Astrocyte of the hippocampus (primary cell): ENCODE data around the gene OPTC.

ENCODE experiments used
- DNase-seq: peaks from one replicate; pipeline ENCODE4 v3.0.0; 2011; ENCODE audit warnings: low read depth, low spot score

Gene OPTC

DNA sequence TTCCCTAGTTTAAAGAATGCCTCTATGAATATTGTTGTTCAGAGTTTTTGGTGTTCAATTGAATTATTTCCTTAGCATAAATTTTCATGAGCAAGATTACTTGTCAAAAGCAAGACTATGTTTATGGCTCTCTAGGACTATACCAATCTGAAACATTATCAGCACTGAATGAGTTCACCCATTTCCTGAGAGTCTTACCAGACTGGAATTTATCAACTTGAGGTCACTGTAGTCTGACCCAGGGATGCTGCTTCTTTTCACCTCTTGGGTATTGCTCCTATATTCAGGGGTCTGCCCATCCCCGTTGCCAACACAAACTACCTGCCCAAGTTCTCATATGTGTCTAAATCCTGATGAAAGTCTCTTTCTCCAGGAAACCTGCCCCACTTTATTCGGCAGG, 42.6 kb downstream of the OPTC start:
- no peak for DNase-seq

DNA sequence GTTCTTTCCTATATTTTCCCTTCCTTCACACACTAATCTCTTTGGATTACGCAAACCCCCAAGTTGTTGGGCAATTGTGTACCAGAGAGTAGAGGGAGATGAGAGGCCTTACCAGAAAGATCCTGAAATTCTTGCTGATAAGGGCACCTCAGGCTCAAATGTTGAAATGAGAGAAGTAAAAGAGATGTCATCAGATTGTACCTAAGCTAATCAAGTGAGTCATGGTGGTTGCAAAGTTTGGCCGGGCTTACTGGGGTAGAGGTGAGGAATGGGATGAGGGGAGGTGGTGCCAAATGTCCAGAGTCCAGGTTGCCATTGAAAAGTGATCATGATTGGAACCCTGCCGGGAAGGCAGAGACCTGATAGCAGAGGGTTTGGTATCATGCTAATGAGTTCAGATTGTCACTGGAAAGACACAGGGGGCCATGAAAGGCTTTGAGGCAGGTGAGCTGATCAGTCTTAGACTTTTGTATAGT, 43.1 kb downstream of the OPTC start:
- DNase-seq: peak; percentile 51

DNA sequence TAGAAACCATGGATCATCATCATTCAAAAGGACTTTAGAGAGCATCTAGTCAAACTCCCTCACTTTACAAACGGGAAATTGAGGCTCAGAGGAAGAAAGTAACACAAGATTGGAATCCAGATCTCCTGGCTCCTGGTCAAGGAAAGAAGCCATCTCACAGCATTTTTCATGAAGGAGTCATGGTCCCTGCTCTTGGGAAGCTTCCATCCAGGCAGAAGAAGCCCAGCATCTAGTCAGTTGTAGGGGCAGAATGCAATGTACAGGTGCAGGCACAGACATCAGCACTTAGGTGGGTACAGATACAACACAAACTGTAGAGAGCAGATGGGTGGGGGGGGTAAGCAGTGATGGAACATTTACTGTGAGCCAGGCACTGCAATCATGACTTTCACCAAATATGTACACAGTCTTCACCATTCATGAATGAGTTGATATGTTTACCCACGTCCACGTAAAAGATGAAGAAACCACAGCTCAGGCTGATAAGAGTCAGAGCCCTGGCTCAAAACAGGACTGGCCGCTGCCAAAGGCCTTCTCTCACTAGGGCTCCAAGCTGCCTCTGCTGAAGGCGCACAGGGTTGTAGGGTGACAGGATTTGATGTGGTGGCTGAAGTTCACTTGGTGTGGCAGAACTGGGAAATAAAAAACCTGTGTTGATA, 44.0 kb downstream of the OPTC start:
- peak; percentile 48 for DNase-seq

DNA sequence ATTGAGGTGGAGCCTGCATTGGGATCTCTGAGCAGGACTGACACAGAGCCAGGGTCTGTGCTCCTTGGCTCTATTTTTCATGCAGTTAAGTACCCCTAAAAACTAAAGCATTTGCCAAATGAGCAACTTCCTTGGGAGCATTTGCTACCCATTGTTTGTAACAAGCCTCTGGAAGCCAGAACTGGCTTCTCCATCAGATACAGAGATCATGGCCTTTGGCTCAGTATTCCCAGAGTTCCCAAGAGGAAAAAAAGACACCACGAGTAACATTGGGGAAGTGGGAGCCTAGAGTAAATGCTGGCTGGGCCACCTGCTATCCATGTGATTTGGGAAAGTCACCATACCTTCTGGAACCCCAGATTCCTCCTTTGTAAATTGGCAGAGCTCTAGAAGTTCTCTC, 44.8 kb downstream of the OPTC start:
- no peak for DNase-seq

DNA sequence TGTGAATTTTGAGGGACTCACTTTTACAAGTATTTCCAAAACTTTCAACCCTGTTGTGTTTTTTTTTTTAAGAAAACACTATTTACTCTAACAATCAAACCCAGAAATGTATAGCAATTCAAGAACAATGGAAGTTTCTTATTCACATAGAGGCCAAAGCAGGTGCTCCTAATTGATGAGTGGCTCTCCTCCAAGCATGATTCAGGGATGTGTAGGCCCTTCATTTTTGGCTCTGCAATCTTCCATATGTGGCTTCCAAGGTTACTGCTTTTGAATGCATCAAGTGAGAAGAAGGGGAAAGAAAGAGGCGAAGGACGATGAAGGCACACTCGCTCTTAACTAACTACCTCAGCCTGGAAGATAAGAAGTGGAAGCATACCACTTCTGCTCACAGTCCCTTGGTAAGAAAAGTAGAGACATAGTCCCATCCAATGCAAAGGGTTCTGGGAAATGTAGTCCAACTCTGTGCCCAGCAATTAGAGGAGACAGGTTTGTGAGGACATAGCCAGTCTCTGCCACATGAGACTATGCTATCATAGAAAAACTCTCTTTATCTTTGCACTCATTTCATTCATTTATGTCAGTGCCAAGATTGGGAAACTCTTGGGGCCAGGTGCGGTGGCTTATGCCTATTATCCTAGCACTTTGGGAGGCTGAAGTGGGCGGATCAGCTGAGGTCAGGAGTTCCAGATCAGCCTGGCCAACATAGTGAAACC, 46.0 kb downstream of the OPTC start:
- DNase-seq: no peak

DNA sequence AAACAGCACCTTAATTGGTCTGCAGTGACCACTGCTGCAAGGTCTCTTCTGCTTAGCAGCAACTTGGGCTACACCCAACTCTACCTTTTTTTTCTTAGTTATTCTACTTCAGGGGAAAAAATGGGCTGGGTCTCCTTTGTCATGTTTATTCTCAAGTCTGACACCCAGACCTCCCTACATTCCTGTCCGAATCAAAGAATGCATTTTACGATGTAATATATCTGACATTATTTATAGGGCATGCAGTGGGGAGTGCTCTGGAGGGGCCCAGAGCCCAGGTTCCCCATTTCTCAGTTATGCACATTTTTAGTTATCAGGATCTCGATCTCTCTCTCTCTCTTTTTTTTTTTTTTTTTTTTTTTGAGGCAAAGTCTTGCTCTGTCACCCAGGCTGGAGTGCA, 50.5 kb downstream of the OPTC start:
- DNase-seq: no peak

DNA sequence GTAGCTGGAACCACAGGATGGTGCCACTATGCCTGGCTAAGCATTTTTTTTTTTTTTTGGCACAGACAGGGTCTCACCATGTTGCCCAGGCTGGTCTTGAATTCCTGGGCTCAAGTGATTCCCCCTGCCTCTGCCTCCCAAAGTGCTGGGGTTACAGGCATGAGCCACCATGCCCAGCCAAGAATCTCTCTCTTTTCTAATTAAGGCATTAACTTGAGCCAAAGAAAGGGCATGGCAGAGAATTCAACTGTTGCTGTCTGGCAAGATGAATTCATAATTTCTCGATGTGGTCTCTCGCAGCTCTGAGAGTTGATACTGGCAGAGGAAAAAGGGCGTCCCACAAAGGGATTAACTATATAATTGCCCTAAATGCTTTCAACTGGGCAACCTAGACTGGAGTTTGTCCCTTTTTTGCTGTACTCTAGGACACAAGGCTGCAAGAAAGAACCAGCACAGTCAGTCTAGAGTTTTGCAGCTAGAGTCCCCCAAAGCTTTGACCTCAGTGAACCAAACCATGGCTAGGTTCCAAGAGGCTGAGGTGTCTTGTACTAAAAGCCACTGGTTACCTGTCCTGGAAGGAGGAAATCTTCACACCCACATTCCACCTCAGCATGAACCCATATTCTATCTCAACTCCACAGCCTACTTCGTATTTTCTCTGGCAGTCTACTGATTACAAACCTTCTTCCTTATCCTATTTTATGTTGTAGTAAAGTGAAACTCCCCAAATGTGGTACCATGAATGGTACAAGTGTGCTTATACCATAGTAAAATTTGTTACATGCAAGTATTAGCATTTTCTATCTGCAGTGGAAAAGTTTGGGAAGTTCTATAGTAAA, 51.2 kb downstream of the OPTC start:
- peak; percentile 57 for DNase-seq

DNA sequence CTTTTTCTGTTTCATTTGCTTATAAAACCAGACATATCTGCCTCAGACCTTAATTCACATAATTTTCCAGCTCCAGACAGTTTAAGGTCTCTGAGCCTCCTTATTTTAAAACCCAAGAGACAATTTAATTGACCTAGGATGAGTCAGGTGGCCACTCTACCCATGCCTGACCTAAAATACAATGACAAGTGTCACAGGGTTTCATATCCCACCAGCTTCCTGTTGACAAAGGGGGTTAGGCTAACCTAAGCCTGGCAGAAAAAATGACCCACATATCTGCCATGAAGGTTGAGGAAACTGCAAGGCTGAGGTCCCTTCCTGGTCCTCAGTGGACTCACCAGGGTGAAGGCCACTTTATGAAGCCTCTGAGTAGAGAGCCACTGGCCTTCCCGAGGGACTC, 52.3 kb downstream of the OPTC start:
- DNase-seq: no peak

DNA sequence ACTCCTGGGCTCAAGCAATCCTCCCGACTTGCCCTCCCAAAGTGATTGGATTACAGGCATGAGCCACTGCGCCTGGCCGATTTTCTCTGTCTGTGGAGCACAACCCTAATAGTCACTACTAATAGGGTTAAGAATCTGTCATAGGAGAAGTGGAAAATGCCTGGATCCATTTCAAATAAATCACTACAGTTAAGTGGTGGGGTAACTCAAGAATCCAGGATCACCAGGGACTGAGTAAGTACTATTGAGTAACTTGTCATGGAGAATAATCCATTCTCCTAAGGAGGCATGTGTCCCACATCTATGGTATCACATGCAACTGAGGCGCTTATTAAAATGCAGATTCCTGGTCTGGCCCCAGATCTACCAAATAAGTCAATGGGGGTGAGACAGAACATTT, 53.2 kb downstream of the OPTC start:
- no peak for DNase-seq

DNA sequence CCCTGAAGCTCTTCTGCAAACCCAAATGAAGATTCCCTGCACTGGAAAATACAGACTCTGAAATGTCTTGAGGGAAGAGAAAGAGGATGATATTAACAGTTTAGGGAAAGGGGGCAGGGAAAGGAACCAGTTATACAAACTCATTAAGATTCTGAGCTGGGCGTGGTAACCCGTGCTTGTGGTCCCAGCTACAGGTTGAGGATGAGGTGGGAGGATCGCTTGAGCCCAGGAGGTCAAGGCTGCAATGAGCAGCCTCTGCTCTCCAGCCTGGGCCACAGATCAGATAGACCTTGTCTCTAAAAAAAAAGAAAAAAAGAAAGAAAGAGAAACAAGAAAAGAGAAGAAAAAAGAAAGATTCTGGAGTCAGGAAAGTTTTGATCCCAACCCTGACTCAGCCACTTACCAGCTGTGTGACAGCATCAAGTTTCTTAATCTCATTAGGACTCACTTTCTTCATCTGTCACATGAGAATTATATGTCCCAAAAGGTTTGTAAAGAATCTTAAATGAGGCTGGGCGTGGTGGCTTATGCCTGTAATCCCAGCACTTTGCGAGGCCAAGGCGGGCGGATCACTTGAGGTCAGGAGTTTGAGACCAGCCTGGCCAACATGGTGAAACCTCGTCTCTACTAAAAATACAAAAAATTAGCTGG, 53.9 kb downstream of the OPTC start:
- DNase-seq: no peak

DNA sequence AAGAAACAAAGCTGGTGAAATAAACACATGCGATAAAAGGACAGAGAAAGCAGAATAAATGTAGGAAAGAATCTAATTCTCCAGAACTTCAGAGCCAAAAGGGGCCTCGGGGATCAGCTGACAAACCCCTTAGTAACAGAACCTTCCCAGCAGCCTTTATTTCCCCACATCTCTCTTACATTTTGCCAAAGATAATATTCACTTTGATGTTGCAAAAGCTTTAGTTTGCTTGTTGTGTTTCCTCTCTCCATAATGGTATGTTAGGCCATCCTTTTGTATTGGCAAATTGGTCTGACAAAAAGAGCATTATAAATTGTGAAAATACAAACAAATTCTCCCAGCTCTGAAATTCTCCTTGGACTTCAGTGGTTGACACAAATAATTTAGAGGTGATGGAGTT, 54.9 kb downstream of the OPTC start:
- no peak for DNase-seq

DNA sequence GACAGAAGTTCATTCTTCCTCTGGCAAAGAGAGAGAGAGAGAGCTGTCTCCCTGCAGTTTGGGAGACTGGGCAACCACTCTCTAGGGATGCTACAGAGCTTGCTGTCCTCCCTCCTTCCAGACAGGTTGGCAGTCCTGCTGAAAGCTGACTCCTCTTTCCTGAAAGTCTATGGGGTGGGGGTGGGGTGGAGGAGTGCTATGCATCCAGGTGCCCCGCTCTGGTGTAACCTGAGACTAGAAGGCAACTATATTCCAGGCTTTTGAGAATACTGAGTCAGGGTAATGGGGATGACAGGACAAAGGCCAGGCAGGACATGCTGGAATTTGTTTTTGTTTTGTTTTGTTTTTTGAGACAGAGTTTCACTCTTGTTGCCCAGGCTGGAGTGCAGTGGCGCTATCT, 55.4 kb downstream of the OPTC start:
- no peak for DNase-seq

DNA sequence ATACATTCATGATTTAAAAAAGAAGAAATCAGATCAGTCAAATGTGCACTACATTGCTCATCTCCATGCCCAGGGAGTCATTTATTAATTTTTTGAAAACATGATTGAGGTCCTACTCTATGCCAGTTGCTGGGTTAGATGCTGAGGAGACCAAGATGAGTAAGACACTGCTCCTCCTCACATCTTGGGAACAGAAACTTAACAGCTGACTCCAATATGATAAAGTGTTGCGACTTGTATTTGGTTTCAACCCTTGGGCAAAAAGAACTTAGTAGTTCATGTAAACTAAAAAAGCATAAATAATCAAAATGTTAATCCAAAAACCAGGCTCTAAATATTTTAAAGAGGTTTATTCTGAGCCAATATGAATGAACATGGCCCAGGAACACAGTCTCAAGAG, 56.9 kb downstream of the OPTC start:
- DNase-seq: no peak

DNA sequence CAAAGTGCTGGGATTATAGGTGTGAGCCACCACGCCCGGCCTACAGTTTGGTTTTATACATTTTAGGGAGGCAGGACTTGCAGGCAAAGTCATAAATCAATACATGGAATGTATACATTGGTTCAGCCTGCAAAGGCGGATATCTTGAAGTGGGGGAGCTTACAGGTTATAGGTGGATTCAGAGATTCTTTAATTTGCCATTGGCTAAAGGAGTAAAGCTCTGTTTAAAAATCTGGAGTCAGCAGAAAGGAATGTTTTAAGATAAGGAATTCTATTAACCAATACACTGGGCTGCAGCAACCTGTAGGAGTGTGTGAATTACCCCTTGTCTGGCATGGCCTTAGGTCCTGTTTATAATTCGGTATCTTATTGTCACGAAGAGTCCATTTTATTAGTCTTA, 57.6 kb downstream of the OPTC start:
- peak; percentile 51 for DNase-seq

DNA sequence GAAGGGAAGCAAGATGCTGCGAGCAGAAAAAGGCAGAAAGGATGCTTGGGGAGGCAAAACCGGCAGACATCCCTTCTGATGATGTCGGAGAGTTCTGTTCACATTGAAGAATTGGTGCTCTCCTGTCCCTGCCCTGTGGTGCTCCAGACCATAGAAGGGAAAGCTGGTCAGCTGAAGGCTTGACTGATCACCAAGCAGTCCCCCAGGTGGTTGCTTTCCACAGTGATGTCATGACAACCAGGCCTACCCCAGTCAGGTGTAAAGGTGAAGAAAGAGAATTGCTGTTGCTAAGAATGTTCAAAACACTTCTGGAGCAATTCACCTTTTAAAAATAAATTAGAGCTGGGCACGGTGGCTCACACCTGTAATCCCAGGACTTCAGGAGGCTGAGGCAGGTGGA, 59.5 kb downstream of the OPTC start:
- DNase-seq: no peak

DNA sequence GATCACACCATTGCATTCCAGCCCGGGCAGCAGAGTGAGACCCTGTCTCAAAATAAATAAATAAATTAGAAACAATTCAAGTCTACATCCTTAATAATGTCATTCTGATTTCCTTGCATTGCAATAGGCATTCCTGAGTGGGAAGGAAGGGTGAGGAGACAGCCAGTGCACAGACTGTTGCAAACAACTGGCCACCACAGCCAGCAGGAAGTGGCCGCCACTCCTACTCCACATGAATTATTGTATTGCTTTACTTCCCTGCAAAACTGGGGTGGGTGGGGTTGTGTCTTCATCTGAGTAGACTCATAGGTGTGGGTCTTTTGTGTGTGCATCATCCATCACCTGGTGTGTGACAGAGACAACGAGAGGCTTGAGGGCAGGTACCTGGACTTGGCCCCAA, 60.1 kb downstream of the OPTC start:
- no peak for DNase-seq

DNA sequence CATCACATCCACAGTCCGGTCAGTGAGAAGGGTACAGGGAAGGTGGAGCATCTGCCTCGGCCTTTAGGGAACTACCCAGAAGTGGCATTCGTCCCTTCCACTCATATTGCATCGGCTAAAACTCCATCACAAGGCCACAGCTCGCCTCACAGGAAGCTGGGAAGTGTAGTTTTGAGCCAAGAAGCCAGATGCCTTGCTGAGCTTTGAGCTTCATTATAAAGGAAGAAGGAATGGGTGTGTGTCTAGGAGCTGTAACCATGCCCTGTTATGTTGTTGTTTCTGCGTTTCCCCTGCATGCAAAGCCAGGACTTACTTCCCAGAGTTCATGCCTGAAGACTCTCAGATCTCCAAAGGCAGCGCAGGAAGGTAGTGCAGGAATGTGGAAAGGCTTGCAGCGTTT, 61.1 kb downstream of the OPTC start:
- DNase-seq: no peak

DNA sequence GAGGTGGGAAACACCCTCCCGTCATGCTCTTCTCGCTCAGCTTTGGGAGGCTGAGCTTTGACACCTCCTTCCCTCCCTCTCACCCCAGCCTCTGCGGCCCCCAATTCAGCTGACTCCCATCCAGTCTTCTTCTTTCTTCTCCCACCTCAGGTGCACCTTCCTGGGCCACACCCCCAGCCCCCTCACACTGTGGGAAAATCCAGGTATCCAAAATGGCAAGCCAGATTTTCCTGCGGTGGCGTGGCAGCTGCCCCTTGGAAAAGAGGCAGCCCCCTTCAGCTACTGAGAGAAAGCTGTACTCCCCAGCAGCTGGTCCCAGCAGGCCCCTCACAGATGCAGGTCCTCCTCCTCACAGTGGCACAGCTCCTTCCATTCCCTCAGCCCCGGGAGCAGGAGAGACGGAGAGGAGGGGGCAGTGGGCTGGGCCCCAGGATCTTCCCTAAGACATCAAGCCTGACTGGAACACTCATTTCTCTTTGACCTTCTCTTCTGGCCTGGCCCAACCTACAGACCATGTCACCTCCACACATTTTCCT, 61.6 kb downstream of the OPTC start:
- DNase-seq: no peak

DNA sequence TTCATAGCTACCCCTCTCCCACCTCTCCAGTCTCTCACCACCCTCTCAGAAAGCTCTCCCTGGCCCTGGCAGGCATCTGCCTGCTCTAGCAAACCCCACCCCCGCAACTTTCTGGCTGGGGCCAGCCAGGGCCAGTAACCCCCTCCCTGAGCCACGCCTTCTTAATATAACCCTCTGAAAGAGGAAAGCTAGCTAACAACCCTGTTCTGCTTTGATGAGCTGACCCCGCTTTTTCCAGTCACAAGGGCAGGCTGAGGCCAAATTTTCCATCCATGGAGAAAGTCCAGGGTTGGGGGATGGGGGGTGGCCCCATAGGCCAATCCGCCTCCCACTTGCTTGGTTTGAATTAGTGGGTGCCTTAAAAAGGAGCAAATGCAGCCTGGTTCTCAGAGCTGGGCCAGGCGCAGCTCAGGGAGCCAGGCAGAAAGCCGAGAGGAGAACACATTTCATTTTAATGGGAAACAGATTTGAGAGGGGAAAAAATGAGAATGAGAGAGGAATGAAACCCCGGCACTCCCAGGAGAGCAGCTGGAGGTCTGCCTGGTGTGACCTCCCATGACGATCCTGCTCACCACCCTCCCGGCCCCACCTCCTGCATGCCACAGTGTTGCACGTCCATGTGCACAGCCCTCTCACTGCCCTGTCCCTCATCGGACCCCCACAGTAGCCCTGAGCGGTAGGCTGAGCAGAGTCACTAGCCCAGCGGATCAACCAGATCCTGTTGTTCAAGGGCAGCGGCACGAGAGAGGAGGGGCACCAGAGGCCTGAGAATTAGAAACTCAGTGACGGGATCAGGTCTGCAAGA, 62.3 kb downstream of the OPTC start:
- peak; percentile 81 for DNase-seq

DNA sequence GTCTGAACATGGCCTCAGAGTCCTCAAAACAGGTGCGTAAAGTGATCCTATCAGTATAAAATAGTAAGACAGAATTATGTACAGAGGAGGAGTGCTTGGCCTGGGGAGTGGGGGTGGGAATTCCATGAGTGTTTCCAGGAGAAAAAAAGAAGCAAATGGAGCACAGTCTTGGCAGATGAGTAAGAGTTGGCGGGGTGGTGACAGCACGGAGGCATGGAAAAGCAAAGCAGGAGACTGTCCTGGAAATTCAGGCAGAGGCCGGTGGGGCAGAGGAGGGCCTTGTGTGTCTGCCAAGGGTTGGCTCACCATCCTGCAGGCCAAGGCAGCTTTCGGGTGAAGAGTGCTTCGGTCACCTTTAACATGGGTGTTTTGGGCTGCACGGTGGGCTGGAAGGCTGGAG, 63.4 kb downstream of the OPTC start:
- DNase-seq: peak; percentile 77
